Colon (tissue), 2 donors: ENCODE results near the gene ADGRA1.
"Not testable (repeated sequence)": the region's sequence is repeated elsewhere in the genome, so short reads cannot be mapped to it uniquely, and the experiment has no call there.

Experiments
- FAIRE-seq: peaks from 2 replicates; lab custom pipeline; 2012; peaks lifted over from hg19 to GRCh38; lab: Jason Lieb, UNC
- donor health status: control.
- donor health status: control.

The ADGRA1 gene

GRCh38 chr10:133087679-133088178 lies at the start of gene ADGRA1:
TSS of gene ADGRA1 (plus strand) at chr10:133087924. CDS start at chr10:133088910, 986 bp downstream.
- FAIRE-seq, result no peak

- no peak for FAIRE-seq
These were observed 49.5 kb upstream of the ADGRA1 start for GRCh38 chr10:133038036-133038823.

GRCh38 chr10:133039107-133039802 lies 48.5 kb upstream of the ADGRA1 start:
- FAIRE-seq, result no peak

- FAIRE-seq, result no peak
These were observed 47.9 kb upstream of the ADGRA1 start for GRCh38 chr10:133039803-133040165.

GRCh38 chr10:133040198-133040597 lies 47.5 kb upstream of the ADGRA1 start:
- FAIRE-seq, result no peak

- FAIRE-seq, result no peak
These were observed 46.6 kb upstream of the ADGRA1 start for GRCh38 chr10:133041101-133041500.

- no peak for FAIRE-seq
These were observed 45.7 kb upstream of the ADGRA1 start for GRCh38 chr10:133042061-133042460.

GRCh38 chr10:133042816-133043215 lies 44.9 kb upstream of the ADGRA1 start:
- no peak for FAIRE-seq

GRCh38 chr10:133043541-133044225 lies 44.0 kb upstream of the ADGRA1 start:
- FAIRE-seq, result no peak

GRCh38 chr10:133044401-133044811 lies 43.3 kb upstream of the ADGRA1 start:
- no peak for FAIRE-seq

GRCh38 chr10:133045556-133046389 lies 42.0 kb upstream of the ADGRA1 start:
- no peak for FAIRE-seq

- no peak for FAIRE-seq
These were observed 41.3 kb upstream of the ADGRA1 start for GRCh38 chr10:133046390-133046765.

GRCh38 chr10:133047526-133048123 lies 40.1 kb upstream of the ADGRA1 start:
- FAIRE-seq, result no peak

GRCh38 chr10:133048266-133048665 lies 39.5 kb upstream of the ADGRA1 start:
- FAIRE-seq, result no peak

GRCh38 chr10:133048926-133049325 lies 38.8 kb upstream of the ADGRA1 start:
- no peak for FAIRE-seq

- FAIRE-seq, result no peak
These were observed 38.1 kb upstream of the ADGRA1 start for GRCh38 chr10:133049639-133050038.

- FAIRE-seq, result no peak
These were observed 37.4 kb upstream of the ADGRA1 start for GRCh38 chr10:133050371-133050770.

- no peak for FAIRE-seq
These were observed 35.6 kb upstream of the ADGRA1 start for GRCh38 chr10:133052076-133052475.

GRCh38 chr10:133053527-133054133 lies 34.1 kb upstream of the ADGRA1 start:
- FAIRE-seq, result not testable (repeated sequence)

GRCh38 chr10:133055470-133055869 lies 32.3 kb upstream of the ADGRA1 start:
- no peak for FAIRE-seq

GRCh38 chr10:133056001-133056400 lies 31.7 kb upstream of the ADGRA1 start:
- no peak for FAIRE-seq
